PC-9 (cell line): ENCODE measurements around the gene XPO5. TPM values are rescaled to one million over a fixed set of nuclear protein-coding genes. Genes with fewer than 3 reads are reported as not detected.
A peak's percentile ranks its signal among the peaks of the same experiment; 100 is the strongest.

ENCODE experiments used
- Bru-seq: library from RNA; stranded (reverse); fragments of 400-500 nt; gene quantifications from one replicate; lab custom pipeline; 2021; lab: Mats Ljungman, UMichigan
- BruChase-seq, 2 experiments: library from RNA; stranded (reverse); fragments of 400-500 nt; gene quantifications; one replicate each; lab custom pipeline; 2021; lab: Mats Ljungman, UMichigan
- BruUV-seq: library from RNA; stranded (reverse); fragments of 400-500 nt; replicated peaks from 2 replicates; lab custom pipeline; 2021; lab: Mats Ljungman, UMichigan
- CTCF ChIA-PET: fragments of 300-600 bp; sonication (Branson Sonifier 250); formaldehyde crosslinking; loops from one replicate; lab custom pipeline; 2022; ENCODE audit warnings: antibody characterized with exemption; lab: Charles Lee
- POLR2A ChIA-PET: fragments of 300-600 bp; sonication (Branson Sonifier 250); formaldehyde crosslinking; loops from one replicate; lab custom pipeline; 2022; ENCODE audit warnings: antibody characterized with exemption; ENCODE audit not compliant: unreplicated experiment; lab: Charles Lee
- DNase-seq, 2 experiments: peaks; one replicate each; pipeline versions ENCODE4 v3.0.0 to v3.0.0-alpha.2; 2015 to 2022; ENCODE audit warnings: mixed read lengths in 1 of 2
- H2AFZ ChIP-seq: fragments of 200-600 bp; sonication (generic); 2 replicates; pipeline ENCODE4 v1.8.1; 2017; ENCODE audit warnings: antibody characterized with exemption
- H3F3A ChIP-seq: fragments of 200-600 bp; sonication (generic); 2 replicates; pipeline ENCODE4 v1.8.1; 2017; ENCODE audit warnings: antibody characterized with exemption, mild to moderate bottlenecking, low read depth; ENCODE audit not compliant: insufficient read depth
- H3K27ac ChIP-seq: fragments of 200-600 bp; sonication (generic); 2 replicates; pipeline ENCODE4 v1.6.1; 2016; ENCODE audit warnings: mixed run types
- H3K27me3 ChIP-seq: fragments of 200-600 bp; sonication (generic); 2 replicates; pipeline ENCODE4 v1.6.1; 2016; ENCODE audit warnings: low read depth, mixed run types; ENCODE audit not compliant: insufficient read depth
- H3K36me3 ChIP-seq: fragments of 200-600 bp; sonication (generic); 2 replicates; pipeline ENCODE4 v1.6.1; 2016; ENCODE audit warnings: low read depth, mixed run types
- H3K4me1 ChIP-seq: fragments of 200-600 bp; sonication (generic); replicated peaks from 2 replicates; pipeline ENCODE4 v1.6.1; 2016; ENCODE audit warnings: mixed run types; ENCODE audit not compliant: insufficient read depth
- H3K4me2 ChIP-seq: fragments of 200-600 bp; sonication (generic); 2 replicates; pipeline ENCODE4 v1.6.1; 2017; ENCODE audit warnings: mixed run types
- H3K4me3 ChIP-seq: fragments of 200-600 bp; sonication (generic); 2 replicates; pipeline ENCODE4 v1.6.1; 2016; ENCODE audit warnings: mixed run types
- H3K79me2 ChIP-seq: fragments of 200-600 bp; sonication (generic); 2 replicates; pipeline ENCODE4 v1.6.1; 2017; ENCODE audit warnings: low read depth, mixed run types
- H3K9me2 ChIP-seq: fragments of 200-600 bp; sonication (generic); 2 replicates; pipeline ENCODE4 v1.8.1; 2017; ENCODE audit warnings: mild to moderate bottlenecking; ENCODE audit not compliant: insufficient read depth
- H3K9me3 ChIP-seq: fragments of 200-600 bp; sonication (generic); 2 replicates; pipeline ENCODE4 v1.8.1; 2016; ENCODE audit warnings: low read depth; ENCODE audit not compliant: insufficient read depth
- H4K20me1 ChIP-seq: fragments of 200-600 bp; sonication (generic); 2 replicates; pipeline ENCODE4 v1.8.1; 2017; ENCODE audit not compliant: insufficient read depth
- CTCF ChIP-seq: fragments of 200-600 bp; sonication (generic); conservative IDR thresholded peaks from 2 replicates; pipeline ENCODE4 v1.6.1; 2017; ENCODE audit warnings: mixed run types, antibody characterized with exemption, mild to moderate bottlenecking, moderate library complexity
- EZH2 ChIP-seq: fragments of 200-600 bp; sonication (generic); IDR thresholded peaks from 2 replicates; pipeline ENCODE4 v1.8.0; 2017; ENCODE audit warnings: antibody characterized with exemption, low read depth
- intact Hi-C: fragments of 100-400 bp; cut with micrococcal nuclease; formaldehyde crosslinking; loops from one replicate; pipeline ENCODE4 v1.10.0; 2022; ENCODE audit not compliant: unreplicated experiment
- long read RNA-seq: library from polyadenylated mRNA; stranded (forward); transcript quantifications from one replicate; pipeline ENCODE4 v2.0.0, GENCODE V29; 2022
- total RNA-seq: library from RNA; stranded (reverse); gene quantifications from 2 replicates; pipeline ENCODE4 v1.2.3, GENCODE V29; 2021

Gene XPO5
- total RNA-seq (36.1 and 42.4 TPM in 2 replicates), Bru-seq, nascent RNA (percentile 74 among the genes with signal in this experiment), BruChase-seq, experiment 1, labeled RNA remaining after a 2-hour chase (percentile 81 among the genes with signal in this experiment), BruChase-seq, experiment 2, labeled RNA remaining after a 6-hour chase (percentile 82 among the genes with signal in this experiment)
- long read RNA-seq, full-length matches to known transcripts: 13 of 20 reads
- long read RNA-seq, partial matches to known transcripts: 4 of 20 reads
- long read RNA-seq, other reads (novel, unspliced or antisense): 3 of 20 reads

GRCh38 chr6:43575772-43576551 lies at the start of gene XPO5, which contains the start of gene POLH:
Gene XPO5, minus strand, starts transcription at chr6:43576038. Its CDS starts 174 bp downstream, at chr6:43575864.
Gene POLH, plus strand, starts transcription at chr6:43576185. Its CDS starts 6,135 bp downstream, at chr6:43582320.
- H3K36me3 ChIP-seq: peaks cover 20% of the 10 kb centered on the region; the same call in 1 of the 2 replicates
- no peaks in the 10 kb centered on the region for H3K27me3 ChIP-seq
- H4K20me1 ChIP-seq: no peaks in the 10 kb centered on the region
- no peak for TF ChIP-seq EZH2
- TF ChIP-seq CTCF: no peak
- H3K9me2 ChIP-seq: no peaks in the 10 kb centered on the region
- ChIA-PET POLR2A (interaction anchor here (0.6 kb wide), 2 partner anchors 52 to 54 kb away, joined by 3 to 4 read pairs; partner anchors contain the start of gene GTPBP2), CTCF (no interaction called here)
- H3K4me1 ChIP-seq: peaks cover 31% of the 10 kb centered on the region
- H3K4me3 ChIP-seq: peak within 1 kb of the TSS; percentile 71
- intact Hi-C loops: no loop called here
- peaks cover 66% of the 10 kb centered on the region for H3K79me2 ChIP-seq
- H3K9me3 ChIP-seq: no peaks in the 10 kb centered on the region
- peaks cover 33% of the 10 kb centered on the region; the same call in 1 of the 2 replicates for H3F3A ChIP-seq
- peak within 1 kb of the TSS; percentile 79 for H3K27ac ChIP-seq
- peak within 1 kb of the TSS; percentile 96 for H3K4me2 ChIP-seq
- no TSS peak for BruUV-seq
- H2AFZ ChIP-seq: peak within 1 kb of the TSS; percentile 96
- DNase-seq: peak; percentile 82 to 91

GRCh38 chr6:43625393-43625992 lies 49.7 kb upstream of the XPO5 start:
- POLR2A ChIA-PET: no interaction called here
- Histone ChIP-seq H3K4me1 (peaks cover 25% of the 10 kb centered on the region), H3K9me2 (no peaks in the 10 kb centered on the region), H4K20me1 (no peaks in the 10 kb centered on the region), H3K36me3 (peaks cover 54% of the 10 kb centered on the region), H3K79me2 (peaks cover 36% of the 10 kb centered on the region), H2AFZ (no peak overlapping the region), H3K4me3 (no peak overlapping the region), H3K4me2 (peak overlapping the region; percentile 79; the same call in 1 of the 2 replicates), H3K27ac (peak overlapping the region; percentile 96; the same call in 1 of the 2 replicates), H3K27me3 (no peaks in the 10 kb centered on the region), H3K9me3 (no peaks in the 10 kb centered on the region), H3F3A (peaks cover 49% of the 10 kb centered on the region)
- intact Hi-C loops: loop anchor here (5.0 kb wide), 1 partner anchor 453 kb away; the partner anchor contains the start of gene SRF
- TF ChIP-seq EZH2 (no peak), CTCF (no peak)
- no TSS peak for BruUV-seq
- no peak for DNase-seq
- CTCF ChIA-PET: interaction anchor here (0.6 kb wide), 1 partner anchor 564 kb away, joined by 6 read pairs; no protein-coding TSS in a partner anchor

GRCh38 chr6:43624786-43625288 lies 49.0 kb upstream of the XPO5 start:
- Histone ChIP-seq H3K9me3 (no peaks in the 10 kb centered on the region), H3K27me3 (no peaks in the 10 kb centered on the region), H3K79me2 (peaks cover 36% of the 10 kb centered on the region), H2AFZ (no peak overlapping the region), H3K4me1 (peaks cover 22% of the 10 kb centered on the region), H4K20me1 (no peaks in the 10 kb centered on the region), H3K4me3 (no peak overlapping the region), H3K27ac (no peak overlapping the region), H3F3A (peaks cover 45% of the 10 kb centered on the region), H3K9me2 (no peaks in the 10 kb centered on the region), H3K36me3 (peaks cover 56% of the 10 kb centered on the region), H3K4me2 (no peak overlapping the region)
- no TSS peak for BruUV-seq
- ChIA-PET CTCF (no interaction called here), POLR2A (no interaction called here)
- no peak for DNase-seq
- no peak for TF ChIP-seq EZH2
- intact Hi-C loops: loop anchor here (5.0 kb wide), 1 partner anchor 453 kb away; the partner anchor contains the start of gene SRF
